Body of pancreas (tissue), 4 donors: ENCODE data around the gene PLPPR1. TPM values are rescaled to one million over a fixed set of nuclear protein-coding genes. Genes with fewer than 3 reads are reported as not detected.
"Not testable (repeated sequence)": the region's sequence is repeated elsewhere in the genome, so short reads cannot be mapped to it uniquely, and the experiment has no call there.

Experiments used
- ATAC-seq: fragments of 150-250 bp; one replicate; pipeline ENCODE4 v1.9.1; 2016
- DNase-seq, 4 donors: peaks; one replicate each; pipeline ENCODE4 v3.0.0-alpha.2; 2019
- H3K27ac ChIP-seq, 4 donors: fragments of 200-600 bp; sonication (generic); 1 replicate in 3 of 4; 2 replicates in 1 of 4; pipeline versions ENCODE4 v1.5.1 to v1.6.1; 2016 to 2019; ENCODE audit warnings: mild to moderate bottlenecking in 1 of 4, mixed read lengths in 1 of 4, moderate library complexity in 1 of 4
- H3K27me3 ChIP-seq, 2 donors: fragments of 200-600 bp; sonication (generic); one replicate each; pipeline ENCODE4 v1.6.0; 2016; ENCODE audit warnings: mild to moderate bottlenecking in 1 of 2
- H3K36me3 ChIP-seq, 2 donors: fragments of 200-600 bp; sonication (generic); replicated peaks in 1 of 2; 2 replicates each; pipeline ENCODE4 v1.5.1; 2016; ENCODE audit warnings: low read depth in 2 of 2; ENCODE audit not compliant: insufficient read depth in 1 of 2
- H3K4me1 ChIP-seq: fragments of 200-600 bp; sonication (generic); one replicate; pipeline ENCODE4 v1.6.0; 2016
- H3K4me3 ChIP-seq, 2 donors: fragments of 200-600 bp; sonication (generic); 1 replicate in 1 of 2; 2 replicates in 1 of 2; pipeline ENCODE4 v1.5.1; 2016 to 2019
- H3K9me3 ChIP-seq, 3 donors: fragments of 200-600 bp; sonication (generic); 1 replicate in 2 of 3; 2 replicates in 1 of 3; pipeline ENCODE4 v1.5.1; 2016
- CTCF ChIP-seq, 7 experiments: fragments of 450-650 bp in 4 of 7; fragments of 200-600 bp in 3 of 7; sonication (generic) in 3 of 7; IDR thresholded peaks; one replicate each; pipeline ENCODE4 v1.5.1; 2016 to 2019; ENCODE audit warnings: antibody characterized with exemption in 7 of 7
- POLR2A ChIP-seq, 3 donors: fragments of 450-650 bp; IDR thresholded peaks; one replicate each; pipeline ENCODE4 v1.6.1; 2016; ENCODE audit warnings: antibody characterized with exemption in 3 of 3, mild to moderate bottlenecking in 2 of 3
- whole genome bisulfite sequencing, 2 donors: methylation state at CpG; one replicate each; pipeline ENCODE4 v1.1.5; 2017; 5-methylcytosine and 5-hydroxymethylcytosine counted together
- intact Hi-C: fragments of 100-400 bp; cut with DNase I; formaldehyde crosslinking; loops from one replicate; pipeline ENCODE4 v1.15.1; 2023
- total RNA-seq, 2 donors: library from RNA; depleted of rRNA; stranded (reverse); fragments of >200 nt; gene quantifications; one replicate each; pipeline ENCODE4 v1.1.0, GENCODE V29; 2016

The PLPPR1 gene
- total RNA-seq, 2 donors from 2014 or later: 0.26 TPM; not detected in 1

- WGBS, 2 donors: 78 to 79% methylated on average over 8 of the region's 8 CpGs
- Histone ChIP-seq H3K36me3 (no peaks in the 10 kb centered on the region), H3K27ac (no peak overlapping the region), H3K9me3 (no peaks in the 10 kb centered on the region), H3K27me3 (no peaks in the 10 kb centered on the region), H3K4me1 (no peaks in the 10 kb centered on the region), H3K4me3 (no peak overlapping the region)
- intact Hi-C loops: no loop called here
- DNase-seq (no peak), ATAC-seq (no peak)
- TF ChIP-seq CTCF (IDR thresholded peaks at IDR 0.05) (no peak), POLR2A (IDR thresholded peaks at IDR 0.05) (no peak)
These were observed 246.6 kb downstream of the PLPPR1 start for GRCh38 chr9:101274971-101275768.

- Histone ChIP-seq H3K27ac (no peak overlapping the region), H3K9me3 (no peaks in the 10 kb centered on the region), H3K4me3 (no peak overlapping the region), H3K27me3 (no peaks in the 10 kb centered on the region), H3K4me1 (no peaks in the 10 kb centered on the region), H3K36me3 (no peaks in the 10 kb centered on the region)
- intact Hi-C loops: no loop called here
- WGBS, 2 donors: 72 to 75% methylated on average over 6 of the region's 6 CpGs
- DNase-seq: no peak
- TF ChIP-seq CTCF (IDR thresholded peaks at IDR 0.05) (no peak), POLR2A (IDR thresholded peaks at IDR 0.05) (no peak)
- no peak for ATAC-seq
These were observed 247.3 kb downstream of the PLPPR1 start for GRCh38 chr9:101275769-101276250.

DNA sequence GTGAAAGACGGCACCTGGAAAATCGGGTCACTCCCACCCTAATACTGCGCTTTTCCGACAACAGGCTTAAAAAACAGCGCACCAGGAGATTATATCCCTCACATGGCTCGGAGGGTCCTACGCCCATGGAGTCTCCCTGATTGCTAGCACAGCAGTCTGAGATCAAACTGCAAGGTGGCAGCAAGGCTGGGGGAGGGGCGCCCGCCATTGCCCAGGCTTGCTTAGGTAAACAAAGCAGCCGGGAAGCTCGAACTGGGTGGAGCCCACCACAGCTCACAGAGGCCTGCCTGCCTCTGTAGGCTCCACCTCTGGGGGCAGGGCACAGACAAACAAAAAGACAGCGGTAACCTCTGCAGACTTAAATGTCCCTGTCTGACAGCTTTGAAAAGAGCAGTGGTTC is 262.5 kb downstream of the PLPPR1 start:
- H3K36me3 ChIP-seq, ATAC-seq, DNase-seq, H3K27me3 ChIP-seq, H3K4me1 ChIP-seq, H3K4me3 ChIP-seq, intact Hi-C loops, H3K9me3 ChIP-seq, H3K27ac ChIP-seq: not testable (repeated sequence)
- WGBS, 2 donors: 82 to 91% methylated on average over 7 to 9 of the region's 12 CpGs

DNA sequence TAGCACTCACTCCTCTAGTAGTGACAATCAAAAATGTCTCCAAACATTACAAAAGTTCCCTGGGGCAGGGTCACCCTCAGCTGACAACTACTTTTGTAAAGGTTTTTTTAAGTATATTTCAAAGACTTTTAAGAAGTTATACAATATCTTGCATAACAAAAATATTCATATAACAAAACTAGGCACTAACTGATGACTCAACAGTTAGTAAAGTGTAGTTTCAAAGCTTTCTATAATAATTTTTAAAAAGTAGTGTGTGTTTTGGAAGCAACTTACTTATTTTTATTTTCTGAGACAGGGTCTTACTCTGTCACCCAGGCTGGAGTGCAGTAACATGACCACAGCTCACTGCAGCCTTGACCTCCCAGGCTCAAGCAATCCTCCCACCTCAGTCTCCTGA is 271.4 kb downstream of the PLPPR1 start:
- no peak overlapping the region for H3K27ac ChIP-seq
- intact Hi-C loops: loop anchor here (10.0 kb wide), 1 partner anchor 185 kb away; no protein-coding TSS in a partner anchor
- no peaks in the 10 kb centered on the region for H3K9me3 ChIP-seq
- no peaks in the 10 kb centered on the region for H3K4me1 ChIP-seq
- no peaks in the 10 kb centered on the region for H3K36me3 ChIP-seq
- no peaks in the 10 kb centered on the region for H3K27me3 ChIP-seq
- no peak for ATAC-seq
- no peak for DNase-seq
- TF ChIP-seq POLR2A (IDR thresholded peaks at IDR 0.05) (no peak), CTCF (IDR thresholded peaks at IDR 0.05) (no peak)
- no peak overlapping the region for H3K4me3 ChIP-seq

DNA sequence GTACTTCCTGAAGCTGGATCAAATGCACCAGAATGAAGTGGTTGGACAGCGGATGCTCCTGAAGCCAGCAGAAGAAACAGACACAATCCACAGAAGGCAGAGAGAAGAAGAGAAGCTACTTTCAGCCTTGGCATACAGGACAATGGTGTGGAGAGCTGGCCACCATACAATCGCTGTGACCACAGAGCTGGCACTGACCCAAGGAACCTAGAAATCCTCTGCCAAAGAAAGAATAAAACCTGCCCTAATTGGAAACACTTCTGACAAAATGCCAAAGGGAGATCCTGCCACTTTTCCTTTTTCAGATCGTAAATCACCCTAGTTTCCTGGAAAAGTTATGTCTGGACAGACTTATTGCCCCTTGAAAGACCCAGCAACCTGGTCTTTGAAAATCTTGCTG is 278.5 kb downstream of the PLPPR1 start:
- no peaks in the 10 kb centered on the region for H3K27me3 ChIP-seq
- intact Hi-C loops: loop anchor here (5.0 to 10.0 kb wide), 2 partner anchors 192 to 595 kb away; no protein-coding TSS in a partner anchor

More for the DNA sequence above, 278.5 kb downstream of the PLPPR1 start:
- H3K9me3 ChIP-seq: no peaks in the 10 kb centered on the region
- ATAC-seq (no peak), DNase-seq (peak in 2 of 4 donors; percentile 15 to 25)
- H3K4me3 ChIP-seq: no peak overlapping the region
- no peak for TF ChIP-seq CTCF (IDR thresholded peaks at IDR 0.05)
- no peaks in the 10 kb centered on the region for H3K36me3 ChIP-seq
- H3K27ac ChIP-seq: no peak overlapping the region
- no peaks in the 10 kb centered on the region for H3K4me1 ChIP-seq
- 55 to 70% methylated on average over 3 of the region's 3 CpGs for WGBS, 2 donors
